HL-60 (cell line): ENCODE results near the gene RPL10A.

ENCODE experiments used
- SPI1 ChIP-seq: IDR thresholded peaks from 2 replicates; pipeline ENCODE4 v1.6.1; 2012; ENCODE audit warnings: low read depth, mild to moderate bottlenecking, borderline replicate concordance
- TF ChIP-seq, protein P1 (sequence below): IDR thresholded peaks from one replicate; pipeline ENCODE4 v1.5.1; 2011; ENCODE audit warnings: low read length, control low read depth, inconsistent platforms; ENCODE audit not compliant: insufficient read depth

DNA sequence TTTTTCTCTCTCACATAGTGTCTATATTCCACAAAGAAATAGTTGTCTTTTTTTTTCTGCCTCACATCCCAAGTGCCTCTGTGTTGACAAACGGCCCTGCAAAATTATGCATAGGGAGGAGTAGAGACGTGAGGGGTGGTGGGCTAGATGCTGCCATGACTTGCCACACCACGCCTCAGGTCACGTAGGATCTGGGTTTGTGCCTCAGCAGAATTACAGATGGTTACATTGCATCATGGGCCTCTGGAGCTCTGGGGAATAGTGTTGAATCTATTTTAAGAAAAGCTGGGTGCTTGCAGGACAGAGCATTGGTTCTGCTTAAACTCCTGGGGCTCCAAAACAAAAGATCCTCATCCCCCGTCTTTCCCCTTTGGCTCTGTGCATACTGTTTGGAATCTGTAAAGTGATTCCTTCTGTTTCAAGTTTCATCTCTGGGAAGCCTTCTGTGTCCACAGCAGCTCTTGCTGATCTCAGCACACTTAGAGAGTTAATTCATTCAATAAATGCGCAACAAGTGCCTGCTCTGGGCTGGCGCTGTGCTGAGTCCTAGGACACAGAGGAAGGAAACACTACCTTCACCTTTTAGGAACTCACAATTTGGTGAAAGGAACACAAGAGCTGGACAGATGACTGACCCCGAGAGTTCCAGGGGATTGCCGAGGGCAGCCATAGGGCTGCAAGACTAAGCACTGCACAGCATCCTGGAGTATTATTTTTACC, 13.7 kb upstream of the RPL10A start:
- TF ChIP-seq, protein P1, sequence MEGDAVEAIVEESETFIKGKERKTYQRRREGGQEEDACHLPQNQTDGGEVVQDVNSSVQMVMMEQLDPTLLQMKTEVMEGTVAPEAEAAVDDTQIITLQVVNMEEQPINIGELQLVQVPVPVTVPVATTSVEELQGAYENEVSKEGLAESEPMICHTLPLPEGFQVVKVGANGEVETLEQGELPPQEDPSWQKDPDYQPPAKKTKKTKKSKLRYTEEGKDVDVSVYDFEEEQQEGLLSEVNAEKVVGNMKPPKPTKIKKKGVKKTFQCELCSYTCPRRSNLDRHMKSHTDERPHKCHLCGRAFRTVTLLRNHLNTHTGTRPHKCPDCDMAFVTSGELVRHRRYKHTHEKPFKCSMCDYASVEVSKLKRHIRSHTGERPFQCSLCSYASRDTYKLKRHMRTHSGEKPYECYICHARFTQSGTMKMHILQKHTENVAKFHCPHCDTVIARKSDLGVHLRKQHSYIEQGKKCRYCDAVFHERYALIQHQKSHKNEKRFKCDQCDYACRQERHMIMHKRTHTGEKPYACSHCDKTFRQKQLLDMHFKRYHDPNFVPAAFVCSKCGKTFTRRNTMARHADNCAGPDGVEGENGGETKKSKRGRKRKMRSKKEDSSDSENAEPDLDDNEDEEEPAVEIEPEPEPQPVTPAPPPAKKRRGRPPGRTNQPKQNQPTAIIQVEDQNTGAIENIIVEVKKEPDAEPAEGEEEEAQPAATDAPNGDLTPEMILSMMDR, result no peak
- no peak for TF ChIP-seq SPI1
